NCI-H128 (cell line): ENCODE measurements around the gene CHRND.
"Not testable (repeated sequence)": the region's sequence is repeated elsewhere in the genome, so short reads cannot be mapped to it uniquely, and the experiment has no call there.

Experiments used
- DNase-seq: peaks from one replicate; lab custom pipeline; 2025; ENCODE audit not compliant: unreplicated experiment; lab: John Stamatoyannopoulos, UW

Gene CHRND

GRCh38 chr2:232524771-232525170 is 1.2 kb upstream of the CHRND start:
- no peak for DNase-seq

DNA sequence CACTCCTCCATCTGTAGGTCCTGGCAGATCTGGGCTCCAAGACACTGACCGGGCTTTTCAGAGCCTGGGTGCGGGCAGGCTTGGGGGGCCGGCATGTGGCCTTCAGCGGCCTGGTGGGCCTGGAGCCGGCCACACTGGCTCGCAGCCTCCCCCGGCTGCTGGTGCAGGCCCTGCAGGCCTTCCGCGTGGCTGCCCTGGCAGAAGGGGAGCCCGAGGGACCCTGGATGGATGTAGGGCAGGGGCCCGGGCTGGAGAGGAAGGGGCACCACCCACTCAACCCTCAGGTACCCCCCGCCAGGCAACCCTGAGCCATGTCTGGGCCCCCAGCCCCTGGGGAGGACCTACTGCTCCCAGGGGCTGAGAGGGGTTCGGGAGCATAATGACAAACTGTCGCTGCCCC is 761 bp upstream of the CHRND start:
- DNase-seq: no peak

- no peak for DNase-seq
These were observed 497 bp downstream of the CHRND start for GRCh38 chr2:232526372-232526941.

DNA sequence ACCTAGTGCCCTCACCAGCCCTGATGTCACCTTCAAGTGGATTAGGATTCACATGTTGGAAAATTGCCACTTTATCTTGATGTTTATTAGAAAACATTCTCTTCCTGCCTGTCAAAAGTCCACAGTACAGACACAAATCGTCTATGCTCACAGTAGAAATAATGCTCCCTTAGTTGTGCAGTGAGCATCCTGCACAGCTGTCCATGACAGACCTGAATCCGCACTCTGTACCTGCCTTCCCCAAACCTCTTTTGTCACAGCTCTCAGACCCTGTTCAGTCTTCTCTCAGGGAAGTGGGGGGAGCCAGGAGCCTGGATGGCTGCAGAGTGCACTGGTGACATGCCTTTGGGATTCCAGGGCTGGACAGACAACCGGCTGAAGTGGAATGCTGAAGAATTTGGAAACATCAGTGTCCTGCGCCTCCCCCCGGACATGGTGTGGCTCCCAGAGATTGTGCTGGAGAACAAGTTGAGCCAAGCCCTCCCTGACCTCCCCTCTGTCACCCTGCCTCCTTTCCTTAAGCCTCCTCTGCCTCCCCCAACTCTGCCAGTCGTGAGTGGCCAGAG is 2.0 kb downstream of the CHRND start:
- DNase-seq: no peak

DNA sequence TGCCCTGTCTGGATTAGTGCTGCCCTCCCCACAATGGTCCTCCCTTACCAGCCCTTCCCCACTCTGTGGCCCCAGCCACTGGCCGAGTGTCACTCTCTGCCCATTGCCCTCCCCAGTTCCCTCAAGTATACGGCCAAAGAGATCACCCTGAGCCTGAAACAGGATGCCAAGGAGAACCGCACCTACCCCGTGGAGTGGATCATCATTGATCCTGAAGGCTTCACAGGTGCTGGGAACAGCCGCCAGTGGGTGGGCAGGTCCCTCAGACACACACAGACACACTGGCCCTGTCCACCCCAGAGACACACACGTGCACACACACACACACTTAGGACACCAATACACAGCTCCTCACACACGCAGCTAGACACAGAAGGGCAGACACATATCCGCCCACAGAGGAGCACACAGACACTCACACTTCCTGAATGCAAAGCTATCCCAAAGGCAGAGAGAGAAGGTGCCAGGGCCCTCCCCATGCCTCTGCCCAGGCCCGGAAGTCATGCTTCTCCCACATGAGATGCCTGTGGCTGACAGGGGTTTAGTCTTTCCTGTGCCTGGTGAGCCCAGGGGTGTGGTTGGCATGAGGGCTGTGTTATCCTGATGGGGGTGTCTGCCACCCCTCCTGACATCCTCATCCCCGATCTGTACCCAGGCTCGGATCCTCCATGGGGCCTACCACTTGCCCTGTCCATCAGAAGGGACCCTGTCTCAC is 2.9 kb downstream of the CHRND start:
- DNase-seq: no peak

- DNase-seq: no peak
These were observed 4.0 kb downstream of the CHRND start for GRCh38 chr2:232529806-232530547.

- DNase-seq: no peak
These were observed 4.8 kb downstream of the CHRND start for GRCh38 chr2:232530626-232531260.

DNA sequence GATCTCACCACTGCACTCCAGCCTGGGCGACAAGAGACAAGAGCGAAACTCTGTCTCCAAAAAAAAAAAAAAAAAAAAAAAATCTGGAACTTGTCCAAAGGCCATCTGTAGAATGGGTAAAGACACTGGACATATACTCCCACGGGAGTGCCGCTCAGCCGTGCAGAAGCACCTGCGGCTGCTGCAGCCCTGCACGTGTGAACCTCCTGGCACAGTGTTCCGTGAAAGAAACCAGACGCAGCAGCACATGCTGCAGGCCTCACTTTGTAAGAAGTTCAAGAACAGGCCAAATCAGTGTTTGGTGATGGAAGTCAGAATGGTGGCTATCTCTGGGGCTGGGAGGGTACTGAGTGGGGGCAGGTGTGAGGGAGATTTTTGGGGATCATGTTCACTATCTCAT is 6.5 kb downstream of the CHRND start:
- DNase-seq: no peak

GRCh38 chr2:232532821-232533220 is 6.9 kb downstream of the CHRND start:
- not testable (repeated sequence) for DNase-seq

DNA sequence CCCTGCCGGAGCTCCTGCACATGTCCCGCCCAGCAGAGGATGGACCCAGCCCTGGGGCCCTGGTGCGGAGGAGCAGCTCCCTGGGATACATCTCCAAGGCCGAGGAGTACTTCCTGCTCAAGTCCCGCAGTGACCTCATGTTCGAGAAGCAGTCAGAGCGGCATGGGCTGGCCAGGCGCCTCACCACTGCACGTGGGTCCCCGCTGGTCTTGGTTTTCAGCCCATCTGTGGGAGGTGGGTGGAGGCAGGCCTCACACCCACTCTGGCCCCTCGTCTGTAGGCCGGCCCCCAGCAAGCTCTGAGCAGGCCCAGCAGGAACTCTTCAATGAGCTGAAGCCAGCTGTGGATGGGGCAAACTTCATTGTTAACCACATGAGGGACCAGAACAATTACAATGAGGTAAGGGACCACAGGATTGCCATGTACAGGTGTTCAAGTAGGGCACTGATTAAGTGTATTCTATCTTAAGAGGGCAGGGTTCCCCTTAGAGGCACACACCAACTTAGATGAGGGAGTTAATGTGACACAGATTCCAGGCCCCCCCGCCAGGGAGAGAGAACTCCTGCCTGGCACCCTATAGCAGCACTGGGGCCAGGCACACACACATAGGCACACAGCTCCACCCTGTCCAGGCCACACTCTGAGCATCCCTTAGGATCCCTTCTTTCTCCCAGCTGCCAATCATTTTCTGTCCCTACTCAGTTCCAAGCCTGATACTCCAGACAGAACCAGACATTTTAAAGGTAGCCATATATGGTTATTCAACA is 8.2 kb downstream of the CHRND start:
- DNase-seq: no peak

- no peak for DNase-seq
These were observed 9.1 kb downstream of the CHRND start for GRCh38 chr2:232534940-232535651.

- DNase-seq: no peak
These were observed 10.0 kb downstream of the CHRND start for GRCh38 chr2:232535761-232536530.

DNA sequence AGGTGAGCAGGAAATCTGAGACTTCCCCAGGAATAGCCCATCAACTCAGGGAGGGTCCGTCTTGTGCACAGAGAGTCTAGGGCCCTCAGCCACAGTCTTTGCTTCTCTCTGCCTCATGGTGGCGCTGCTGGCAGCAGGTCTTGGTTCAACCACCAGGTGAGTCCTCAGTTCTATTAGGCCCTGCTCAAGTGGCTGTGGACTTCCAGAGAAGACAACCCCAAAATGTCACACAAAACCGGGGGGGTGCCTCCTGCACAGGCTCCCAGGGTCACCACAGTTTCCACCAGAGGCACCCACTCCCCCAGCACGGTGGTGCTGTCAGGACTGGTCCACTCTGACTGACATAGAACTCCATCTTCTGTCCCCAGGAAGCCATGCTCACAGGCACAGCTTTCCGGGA is 11.1 kb downstream of the CHRND start:
- no peak for DNase-seq

GRCh38 chr2:232537499-232537898 is 11.5 kb downstream of the CHRND start:
- no peak for DNase-seq

DNA sequence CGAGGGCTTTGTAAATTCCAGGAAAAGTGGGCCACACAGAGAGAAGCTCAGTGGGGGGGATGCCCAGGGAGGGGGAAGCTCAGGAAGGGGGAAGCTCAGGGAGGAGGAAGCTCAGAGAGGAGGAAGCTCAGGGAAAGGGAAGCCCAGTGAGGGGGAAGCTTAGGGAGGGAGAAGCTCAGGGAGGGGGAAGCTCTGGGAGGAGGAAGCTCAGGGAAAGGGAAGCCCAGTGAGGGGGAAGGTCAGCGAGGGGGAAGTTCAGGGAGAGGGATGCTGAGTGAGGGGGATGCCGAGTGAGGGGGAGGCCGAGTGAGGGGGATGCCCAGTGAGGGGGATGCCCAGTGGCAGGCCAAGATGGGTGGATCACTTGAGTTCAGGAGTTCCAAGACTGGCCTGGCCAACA is 12.7 kb downstream of the CHRND start:
- DNase-seq: no peak

DNA sequence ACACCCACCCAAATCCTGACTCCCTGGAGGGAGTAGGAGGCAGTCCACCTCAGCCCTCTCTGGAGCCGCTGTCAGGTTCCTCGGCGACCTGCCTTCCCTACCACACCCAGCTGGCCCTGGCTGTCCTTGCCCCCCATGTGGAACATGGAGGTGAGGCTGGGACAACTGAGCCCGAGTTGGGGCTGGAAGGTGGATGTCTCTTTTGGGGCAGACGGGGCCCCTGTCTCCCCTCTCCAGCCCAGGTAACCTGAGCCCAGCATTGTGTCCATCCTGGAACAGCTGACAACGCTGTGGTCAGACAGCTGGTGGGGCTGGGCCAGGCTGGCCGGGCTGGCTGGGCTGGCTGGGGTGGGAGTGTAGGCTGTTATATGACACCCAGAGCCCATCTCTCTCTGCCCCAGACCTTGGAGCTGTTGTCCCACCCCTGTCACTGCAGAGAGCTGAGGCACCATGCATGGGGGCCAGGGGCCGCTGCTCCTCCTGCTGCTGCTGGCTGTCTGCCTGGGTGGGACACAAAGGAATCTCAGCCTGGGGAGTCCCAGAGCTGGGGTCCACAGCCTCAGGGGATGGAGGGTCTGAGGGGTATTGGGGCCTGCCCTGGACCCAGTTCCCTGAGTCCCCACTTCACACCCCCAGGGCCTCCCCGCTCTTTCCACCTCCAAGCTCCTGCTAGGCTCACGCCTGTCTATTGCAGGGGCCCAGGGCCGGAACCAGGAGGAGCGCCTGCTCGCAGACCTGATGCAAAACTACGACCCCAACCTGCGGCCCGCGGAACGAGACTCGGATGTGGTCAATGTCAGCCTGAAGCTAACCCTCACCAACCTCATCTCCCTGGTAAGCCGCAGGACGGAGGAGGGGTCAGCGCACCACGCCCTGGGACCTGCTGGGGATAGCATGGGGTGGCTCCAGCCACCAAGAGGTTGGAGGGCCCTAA is 13.6 kb downstream of the CHRND start, which contains the start of gene CHRNG:
Gene CHRNG (plus strand): TSS at position 395 of the 934 bp plus-strand sequence. CDS start 56 bp downstream, at position 451.
- no peak for DNase-seq

DNA sequence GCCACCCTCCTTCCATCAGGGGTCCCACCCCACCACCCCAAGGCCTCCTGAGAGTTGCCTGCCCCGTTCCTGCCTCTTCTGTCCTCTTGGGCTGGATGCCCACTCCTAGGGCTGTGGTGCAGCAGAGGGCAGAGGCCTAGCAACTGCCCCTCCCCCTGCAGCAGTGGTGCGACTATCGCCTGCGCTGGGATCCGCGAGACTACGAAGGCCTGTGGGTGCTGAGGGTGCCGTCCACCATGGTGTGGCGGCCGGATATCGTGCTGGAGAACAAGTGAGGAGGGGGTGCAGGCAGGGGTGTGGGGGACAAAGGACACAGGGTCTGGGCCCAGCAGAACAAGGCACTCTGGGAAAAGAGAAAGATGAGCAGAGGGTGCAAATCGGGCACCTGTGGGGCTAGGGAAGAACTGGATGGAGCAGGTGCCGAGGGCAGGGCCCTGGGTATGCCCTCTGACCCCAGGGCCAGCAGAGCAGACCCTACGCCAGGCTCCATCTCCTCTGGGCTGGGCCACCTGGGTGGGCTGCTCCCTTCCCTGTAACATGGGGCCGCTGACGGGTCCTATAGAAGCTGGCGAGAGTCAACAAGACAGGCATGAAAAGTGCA is 14.6 kb downstream of the CHRND start:
- DNase-seq: no peak
